H9 (cell line): ENCODE data around the gene BRPF1. TPM values are rescaled to one million over a fixed set of nuclear protein-coding genes. Genes with fewer than 3 reads are reported as not detected.
A peak's percentile ranks its signal among the peaks of the same experiment; 100 is the strongest.

ENCODE experiments used
- DNase-seq: peaks from one replicate; pipeline ENCODE4 v3.0.0-alpha.2; 2017
- H2AFZ ChIP-seq: one replicate; pipeline ENCODE4 v1.6.1; 2013; ENCODE audit warnings: mild to moderate bottlenecking, low read length, control low read depth, moderate library complexity
- H2AK5ac ChIP-seq: 2 replicates; pipeline ENCODE4 v1.6.1; 2013; ENCODE audit warnings: low read length, control low read depth, mixed read lengths; ENCODE audit not compliant: insufficient read length
- H2BK120ac ChIP-seq: one replicate; pipeline ENCODE4 v1.6.1; 2013; ENCODE audit warnings: low read depth, mild to moderate bottlenecking, low read length, control low read depth, inconsistent platforms; ENCODE audit not compliant: poor library complexity, severe bottlenecking
- H2BK12ac ChIP-seq: 2 replicates; pipeline ENCODE4 v1.6.1; 2013; ENCODE audit warnings: low read length, control low read depth, mixed read lengths, low read depth; ENCODE audit not compliant: insufficient read length
- H2BK15ac ChIP-seq: 2 replicates; pipeline ENCODE4 v1.6.1; 2013; ENCODE audit warnings: low read depth, low read length, control low read depth
- H2BK20ac ChIP-seq: one replicate; pipeline ENCODE4 v1.6.1; 2013; ENCODE audit warnings: low read depth, mild to moderate bottlenecking, low read length, control low read depth, inconsistent platforms; ENCODE audit not compliant: poor library complexity, severe bottlenecking
- H2BK5ac ChIP-seq: 2 replicates; pipeline ENCODE4 v1.6.1; 2013; ENCODE audit warnings: low read length, control low read depth, mixed read lengths; ENCODE audit not compliant: insufficient read length
- H3K14ac ChIP-seq: 2 replicates; pipeline ENCODE4 v1.6.1; 2013; ENCODE audit warnings: low read length, control low read depth; ENCODE audit not compliant: insufficient read depth
- H3K18ac ChIP-seq: 2 replicates; pipeline ENCODE4 v1.6.1; 2013; ENCODE audit warnings: low read depth, mild to moderate bottlenecking, mixed read lengths, low read length, control low read depth; ENCODE audit not compliant: insufficient read length
- H3K23ac ChIP-seq: 2 replicates; pipeline ENCODE4 v1.6.1; 2013; ENCODE audit warnings: low read length, control low read depth, mixed read lengths, low read depth; ENCODE audit not compliant: insufficient read length
- H3K23me2 ChIP-seq: 2 replicates; pipeline ENCODE4 v1.6.1; 2013; ENCODE audit warnings: low read depth, mild to moderate bottlenecking, mixed read lengths, low read length, control low read depth; ENCODE audit not compliant: insufficient read length, poor library complexity, severe bottlenecking
- H3K27ac ChIP-seq: 2 replicates; pipeline ENCODE4 v1.5.1; 2013; ENCODE audit warnings: low read length, control low read depth, mixed read lengths, low read depth; ENCODE audit not compliant: insufficient read length
- H3K27me3 ChIP-seq: 2 replicates; pipeline ENCODE4 v1.6.1; 2013; ENCODE audit warnings: low read length, control low read depth, inconsistent platforms; ENCODE audit not compliant: insufficient read depth
- H3K4ac ChIP-seq: 2 replicates; pipeline ENCODE4 v1.6.1; 2013; ENCODE audit warnings: low read depth, mild to moderate bottlenecking, control low read depth, inconsistent platforms, low read length, moderate library complexity
- H3K4me1 ChIP-seq: 2 replicates; pipeline ENCODE4 v1.6.1; 2013; ENCODE audit warnings: low read length, control low read depth, inconsistent platforms; ENCODE audit not compliant: insufficient read depth
- H3K4me2 ChIP-seq: 2 replicates; pipeline ENCODE4 v1.6.1; 2013; ENCODE audit warnings: low read length, control low read depth, mixed read lengths; ENCODE audit not compliant: insufficient read length, insufficient read depth
- H3K56ac ChIP-seq: 2 replicates; pipeline ENCODE4 v1.6.1; 2013; ENCODE audit warnings: low read depth, mild to moderate bottlenecking, mixed read lengths, low read length, control low read depth; ENCODE audit not compliant: insufficient read length
- H3K79me1 ChIP-seq: 2 replicates; pipeline ENCODE4 v1.6.1; 2013; ENCODE audit warnings: low read depth, mild to moderate bottlenecking, moderate library complexity, low read length, control low read depth, inconsistent platforms; ENCODE audit not compliant: insufficient read depth, poor library complexity, severe bottlenecking
- H3K79me2 ChIP-seq: 2 replicates; pipeline ENCODE4 v1.6.1; 2013; ENCODE audit warnings: low read length, control low read depth, inconsistent platforms; ENCODE audit not compliant: insufficient read depth
- H3K9ac ChIP-seq: 2 replicates; pipeline ENCODE4 v1.6.1; 2013; ENCODE audit warnings: low read length, control low read depth, mixed read lengths; ENCODE audit not compliant: insufficient read length; ENCODE audit errors: extremely low read depth
- H3K9me3 ChIP-seq: one replicate; pipeline ENCODE4 v1.6.1; 2013; ENCODE audit warnings: low read depth, low read length, inconsistent platforms; ENCODE audit not compliant: control insufficient read depth
- H3T11ph ChIP-seq: one replicate; pipeline ENCODE4 v1.6.1; 2013; ENCODE audit warnings: mild to moderate bottlenecking, low read length, control low read depth, inconsistent platforms
- H4K20me1 ChIP-seq: one replicate; pipeline ENCODE4 v1.6.1; 2013; ENCODE audit not compliant: control insufficient read depth, insufficient read length, insufficient read depth
- H4K5ac ChIP-seq: 2 replicates; pipeline ENCODE4 v1.6.1; 2013; ENCODE audit warnings: low read depth, mild to moderate bottlenecking, mixed read lengths, low read length, control low read depth; ENCODE audit not compliant: insufficient read length
- H4K8ac ChIP-seq: replicated peaks from 2 replicates; pipeline ENCODE4 v1.6.1; 2013; ENCODE audit warnings: low read length, control low read depth, mixed read lengths, low read depth; ENCODE audit not compliant: insufficient read length
- H4K91ac ChIP-seq: 2 replicates; pipeline ENCODE4 v1.6.1; 2013; ENCODE audit warnings: low read depth, mild to moderate bottlenecking, moderate library complexity, mixed read lengths, low read length, control low read depth; ENCODE audit not compliant: insufficient read length
- H3K27ac Mint-ChIP-seq, 3 experiments: 2 replicates in 2 of 3; 3 replicates in 1 of 3; pipeline ENCODE4 v1.8.0; 2020 to 2021; ENCODE audit warnings: mixed read lengths in 3 of 3, mild to moderate bottlenecking in 1 of 3, moderate library complexity in 1 of 3
- H3K27me3 Mint-ChIP-seq: 2 replicates; pipeline ENCODE4 v1.8.0; 2021; ENCODE audit warnings: low read depth, mild to moderate bottlenecking, moderate library complexity, mixed read lengths
- H3K36me3 Mint-ChIP-seq, 3 experiments: 2 replicates in 2 of 3; 3 replicates in 1 of 3; pipeline ENCODE4 v1.8.0; 2020 to 2021; ENCODE audit warnings: low read depth in 3 of 3, mixed read lengths in 3 of 3; ENCODE audit not compliant: insufficient read depth in 1 of 3
- H3K4me1 Mint-ChIP-seq, 2 experiments: 2 replicates each; pipeline ENCODE4 v1.8.0; 2020; ENCODE audit warnings: mixed read lengths in 2 of 2
- H3K4me3 Mint-ChIP-seq, 2 experiments: 2 replicates in 1 of 2; 3 replicates in 1 of 2; pipeline ENCODE4 v1.8.0; 2020 to 2021; ENCODE audit warnings: mild to moderate bottlenecking in 2 of 2, mixed read lengths in 2 of 2, moderate library complexity in 1 of 2
- H3K9me3 Mint-ChIP-seq, 2 experiments: 2 replicates in 1 of 2; 3 replicates in 1 of 2; pipeline ENCODE4 v1.8.0; 2020; ENCODE audit warnings: mild to moderate bottlenecking in 2 of 2, mixed read lengths in 2 of 2, moderate library complexity in 1 of 2
- CTCF ChIP-seq: fragments of 200-600 bp; sonication (generic); conservative IDR thresholded peaks from 3 replicates; pipeline ENCODE4 v1.8.0; 2021; ENCODE audit warnings: antibody characterized with exemption, mild to moderate bottlenecking
- WGBS: extraction: QIAGEN DNeasy Blood & Tissue Kit; methylation state at CpG from one replicate; pipeline ENCODE4 v1.1.7; 2013; ENCODE audit warnings: missing lambda C conversion rate, low lambda C conversion rate, mixed read lengths; ENCODE audit not compliant: insufficient read length; ENCODE audit errors: extremely low coverage; 5-methylcytosine and 5-hydroxymethylcytosine counted together
- total RNA-seq: library from RNA; stranded (reverse); gene quantifications from 2 replicates; pipeline ENCODE4 v1.2.1, GENCODE V29; 2021

The BRPF1 gene
- total RNA-seq, 1 experiment from 2014 or later: 38.6 TPM

GRCh38 chr3:9782770-9783169 is 51.2 kb downstream of the BRPF1 start:
- Histone ChIP-seq H3K23me2 (no peaks in the 10 kb centered on the region), H3K9ac (no peak overlapping the region), H3K4me1 (no peaks in the 10 kb centered on the region), H3K79me2 (no peaks in the 10 kb centered on the region), H2AFZ (no peak overlapping the region), H2BK12ac (no peak overlapping the region), H3K4ac (no peak overlapping the region), H3K27ac (no peak overlapping the region), H4K5ac (no peak overlapping the region), H2BK5ac (no peak overlapping the region), H4K8ac (no peak overlapping the region), H3T11ph (no peak overlapping the region), H3K56ac (no peak overlapping the region), H3K9me3 (no peaks in the 10 kb centered on the region), H2AK5ac (no peak overlapping the region), H4K20me1 (no peaks in the 10 kb centered on the region), H3K14ac (no peak overlapping the region), H3K79me1 (no peaks in the 10 kb centered on the region), H3K27me3 (no peaks in the 10 kb centered on the region), H3K18ac (no peak overlapping the region), H4K91ac (no peak overlapping the region), H3K23ac (no peak overlapping the region), H2BK15ac (no peak overlapping the region), H3K4me2 (no peak overlapping the region), H2BK20ac (no peak overlapping the region), H2BK120ac (no peak overlapping the region)
- H3K4me1 Mint-ChIP-seq: peaks cover 7 to 8% of the 10 kb centered on the region in 2 experiments; a peak in 3 of 4 replicates
- WGBS: no CpG with 5 or more reads among the region's 3 CpGs
- H3K4me3 Mint-ChIP-seq: no peak overlapping the region
- H3K27ac Mint-ChIP-seq: no peak overlapping the region
- H3K36me3 Mint-ChIP-seq: peaks cover 20 to 70% (median 67%) of the 10 kb centered on the region in 3 experiments; a peak in 6 of 7 replicates
- no peaks in the 10 kb centered on the region; the same call in 1 of the 2 replicates for H3K27me3 Mint-ChIP-seq
- DNase-seq: no peak
- TF ChIP-seq CTCF: peak; percentile 38; the same call in 2 of the 3 replicates
- H3K9me3 Mint-ChIP-seq: no peaks in the 10 kb centered on the region
